ENCODE results near the gene ADAM12.

Gene ADAM12

DNA sequence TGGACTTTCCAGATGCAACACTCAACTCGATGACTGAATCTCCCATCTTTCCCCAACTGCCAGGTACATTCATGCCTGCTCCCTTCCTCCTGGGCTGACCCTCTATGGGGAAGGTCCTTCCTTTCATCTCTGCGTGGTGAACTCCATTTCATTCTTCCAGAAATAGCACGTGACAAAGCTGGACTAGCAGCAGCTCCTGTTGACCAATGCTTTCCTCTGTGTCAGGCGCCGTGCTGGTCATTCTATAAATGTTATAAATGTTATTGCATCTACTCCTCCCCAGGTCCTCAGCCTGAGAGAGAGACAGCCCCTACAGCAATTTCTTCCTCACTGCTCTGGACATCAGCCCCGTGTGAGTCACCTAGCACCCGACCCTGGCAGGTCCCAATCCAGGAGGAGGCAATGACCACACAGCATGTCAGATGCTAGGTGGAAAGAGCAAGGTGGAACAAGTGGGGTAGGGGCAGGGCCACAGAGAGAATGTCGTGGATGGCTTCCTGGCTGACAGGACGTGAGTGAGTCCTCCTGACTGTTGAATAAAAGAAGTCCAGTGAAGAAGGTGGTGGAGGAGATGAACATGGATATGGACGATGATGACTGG is 178.1 kb downstream of the ADAM12 start:
- DNase-seq (ENCODE audit: low read depth) = no peak

DNA sequence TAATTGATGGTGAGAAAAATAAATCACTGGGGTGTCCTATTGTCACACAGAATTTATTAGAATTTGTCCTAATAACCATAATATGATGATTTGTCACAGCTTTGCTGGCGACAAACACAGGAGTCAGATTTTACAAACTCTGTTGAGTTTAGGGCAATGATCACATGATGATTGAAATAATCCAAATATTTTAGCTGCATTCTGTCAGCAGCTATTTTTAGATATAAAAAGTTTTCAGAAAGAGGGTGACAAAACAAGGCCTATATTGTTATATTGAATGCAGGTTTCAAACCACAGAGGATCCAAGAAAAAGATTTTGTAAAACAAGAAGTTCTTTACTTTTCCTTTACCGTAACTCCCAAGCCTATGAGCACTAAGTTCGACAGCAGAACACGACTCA is 178.8 kb downstream of the ADAM12 start:
- DNase-seq (ENCODE audit: low read depth) = no peak

DNA sequence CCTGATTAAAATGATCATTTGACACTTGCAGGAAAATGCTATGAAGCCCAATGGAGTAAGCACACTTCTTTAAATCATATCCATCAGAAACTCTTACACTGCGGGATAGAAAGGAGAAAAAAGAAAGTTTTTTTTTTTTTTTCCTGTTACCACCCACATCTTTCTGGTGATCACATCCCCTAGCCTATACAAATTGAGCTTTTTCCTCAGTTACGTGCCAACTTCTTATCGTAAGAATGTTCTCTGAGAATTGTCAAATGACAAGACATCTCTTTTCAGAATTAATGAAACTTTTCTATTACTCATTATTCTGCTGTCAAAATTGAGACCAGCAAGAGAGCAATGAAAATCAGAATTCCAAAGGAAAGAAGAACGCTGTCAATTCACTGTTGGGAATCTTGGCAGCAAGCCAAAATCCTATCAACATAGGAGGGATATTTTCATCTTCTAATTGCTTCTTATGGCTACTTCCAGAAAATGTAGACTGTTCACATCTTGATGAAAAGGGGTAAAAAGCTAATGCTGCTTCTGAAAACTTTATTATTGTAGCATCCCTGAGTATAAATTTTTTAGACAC is 179.5 kb downstream of the ADAM12 start:
- DNase-seq (ENCODE audit: low read depth) = no peak

DNA sequence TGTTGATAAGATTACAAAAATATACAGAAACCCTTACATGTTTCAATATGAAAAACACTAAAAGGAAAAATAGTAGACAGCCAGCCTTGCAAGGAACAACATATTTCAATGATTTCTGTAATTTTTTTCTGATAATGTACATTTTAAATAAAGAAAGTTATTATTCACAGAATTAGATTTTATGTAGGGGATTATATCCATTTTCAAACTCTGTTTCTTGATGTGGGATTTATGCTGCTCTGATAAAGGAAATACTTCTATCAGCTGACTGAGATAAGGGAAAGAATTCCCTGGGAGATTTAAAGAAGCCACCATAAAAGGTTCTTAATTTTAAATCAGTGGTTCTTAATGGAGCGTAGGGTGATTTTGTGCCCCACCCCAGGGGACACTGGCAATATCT is 180.4 kb downstream of the ADAM12 start:
- DNase-seq (ENCODE audit: low read depth) = no peak

DNA sequence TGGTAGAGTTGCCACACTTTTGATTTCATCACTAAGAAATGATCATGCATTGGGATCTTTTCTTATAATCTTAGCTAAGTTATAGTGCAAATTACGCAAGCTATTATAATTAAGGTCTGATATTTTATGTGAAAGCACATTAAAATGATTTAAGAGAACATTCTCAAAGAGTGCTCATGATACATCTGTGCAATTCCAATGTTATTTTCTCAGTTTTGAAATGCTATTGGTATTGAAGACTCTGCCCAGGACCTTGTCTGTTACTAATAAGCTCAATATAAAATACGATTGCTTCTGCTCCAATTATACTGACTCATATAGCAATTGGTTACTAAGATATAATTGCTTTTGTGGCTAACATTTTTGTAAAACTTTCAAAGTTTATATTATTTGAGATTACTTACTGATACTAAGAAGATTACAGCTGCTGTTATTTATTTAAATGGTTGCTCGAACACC is 180.9 kb downstream of the ADAM12 start:
- DNase-seq (ENCODE audit: low read depth) = no peak

DNA sequence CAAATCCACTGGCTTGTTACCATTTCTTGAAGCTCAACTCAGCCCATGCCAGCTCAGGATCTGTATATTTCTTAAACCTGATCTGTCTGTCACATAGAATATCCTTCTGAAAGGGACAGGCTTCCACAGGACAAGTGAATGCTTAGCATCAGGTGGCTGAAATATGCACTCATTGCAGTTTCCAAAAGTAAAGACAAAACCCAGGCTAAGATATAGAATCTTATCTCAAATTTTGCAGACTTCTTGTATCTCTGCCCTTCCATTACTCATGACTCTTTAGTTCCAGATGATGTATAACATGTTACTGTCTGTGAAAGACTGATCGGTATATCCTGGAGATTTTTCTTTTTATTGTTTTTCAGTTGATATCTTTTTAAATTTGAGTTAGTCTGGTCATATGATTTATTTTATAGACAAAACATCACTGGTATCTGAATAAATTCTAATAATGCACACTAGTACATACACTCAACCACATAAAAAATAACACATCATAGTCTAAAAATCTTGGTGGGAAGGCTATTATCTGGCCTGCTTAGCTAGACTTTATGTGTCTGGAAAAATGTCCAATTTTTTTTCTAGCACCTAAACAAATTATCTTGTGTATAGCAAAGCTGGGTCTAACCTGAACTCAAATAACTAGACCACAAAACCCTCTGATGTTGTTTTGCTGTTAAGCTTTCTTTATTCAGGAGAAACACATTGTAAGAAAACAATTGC is 182.6 kb downstream of the ADAM12 start:
- DNase-seq (ENCODE audit: low read depth) = no peak

DNA sequence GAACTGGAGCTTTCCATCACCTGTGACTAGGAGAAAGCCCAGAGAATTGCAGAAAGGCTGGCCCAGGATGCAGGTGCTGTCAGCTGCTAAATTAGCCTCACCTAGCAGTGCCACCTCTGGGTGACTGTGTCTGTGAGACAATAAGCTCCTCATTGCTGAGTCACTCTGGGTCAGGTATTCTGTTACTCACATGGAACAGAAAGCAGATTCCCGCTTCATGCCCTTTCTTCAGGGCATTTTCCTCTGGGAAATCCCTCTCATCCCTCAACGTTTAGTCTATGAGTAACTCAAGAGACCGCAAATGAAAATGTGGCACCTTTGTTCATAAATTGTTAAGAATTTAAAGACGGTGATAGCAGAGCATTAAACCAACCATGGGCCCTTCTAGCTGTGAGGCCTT is 184.0 kb downstream of the ADAM12 start:
- DNase-seq (ENCODE audit: low read depth) = no peak

DNA sequence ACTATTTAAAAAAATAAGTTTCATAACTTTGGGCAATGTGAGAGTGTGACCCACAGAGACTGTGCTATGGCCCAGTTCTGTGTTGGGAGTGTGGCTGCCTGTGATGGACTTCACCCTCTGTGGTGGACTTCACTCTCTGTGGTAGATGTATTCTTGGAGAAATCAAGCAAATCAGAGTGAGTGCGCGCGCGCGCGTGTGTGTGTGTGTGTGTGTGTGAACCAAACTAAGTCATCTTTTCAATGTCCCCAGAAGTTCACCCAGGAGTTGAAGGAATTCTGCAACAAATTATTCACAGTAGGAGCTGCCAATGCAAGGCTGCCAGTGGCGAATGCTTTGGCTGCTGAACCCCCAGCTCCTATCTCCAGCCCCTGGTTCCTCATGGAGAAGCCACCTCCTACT is 184.5 kb downstream of the ADAM12 start:
- DNase-seq (ENCODE audit: low read depth) = no peak

DNA sequence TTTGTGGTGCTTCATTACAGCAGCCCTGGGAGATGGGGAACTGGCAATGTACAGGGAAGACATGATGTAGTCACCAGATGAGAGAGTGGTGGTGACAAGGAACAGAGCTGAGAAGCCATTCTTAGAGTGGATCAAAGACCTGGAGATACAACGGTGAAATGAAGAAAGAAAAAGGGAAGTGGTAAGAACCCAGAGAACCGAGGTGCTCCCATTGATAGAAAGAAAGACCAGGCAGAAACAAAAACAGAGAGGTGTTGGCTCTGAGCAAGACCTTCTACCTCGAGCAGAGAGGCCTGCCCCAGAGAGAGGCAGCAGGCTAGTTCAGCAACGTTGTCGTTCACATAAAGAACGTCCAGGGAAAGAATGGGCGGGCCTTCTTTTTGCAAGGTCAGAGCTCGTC is 186.7 kb downstream of the ADAM12 start:
- no peak for DNase-seq (ENCODE audit: low read depth)

DNA sequence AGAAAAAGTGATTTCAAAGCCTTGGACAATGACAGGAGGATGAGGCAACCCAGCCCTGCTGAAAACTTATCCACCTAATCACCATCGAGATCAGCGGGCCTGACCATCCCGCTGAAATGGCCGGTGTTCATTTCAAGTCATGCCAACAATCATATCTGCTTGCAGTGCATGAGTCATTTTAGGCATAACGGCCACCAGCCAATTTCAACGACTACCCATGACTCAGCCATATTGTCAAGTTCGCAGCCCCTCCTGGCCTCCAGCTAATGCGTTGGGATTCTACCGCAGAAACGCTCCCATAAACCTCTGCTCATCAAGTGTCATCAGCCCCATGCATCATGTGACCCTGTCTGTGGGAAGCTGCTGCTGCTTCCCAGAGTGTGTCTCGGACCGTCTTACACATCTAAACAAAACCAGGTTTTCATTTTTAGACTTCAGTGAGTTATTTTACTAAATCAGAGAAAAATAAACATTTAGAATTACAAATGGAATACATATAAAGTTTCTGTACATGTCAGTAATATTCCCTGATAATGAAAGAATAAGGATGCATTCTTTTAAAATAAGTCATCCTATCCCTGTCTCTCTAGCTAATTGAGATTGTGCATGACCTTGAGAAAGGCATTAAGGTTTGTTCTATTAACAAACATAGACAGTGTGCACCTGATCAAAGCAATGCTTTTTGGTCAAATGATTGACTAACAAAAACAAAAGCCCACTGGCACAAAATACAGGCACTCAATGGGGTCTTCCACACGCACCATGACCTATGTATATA is 188.9 kb downstream of the ADAM12 start:
- DNase-seq (ENCODE audit: low read depth) = no peak

DNA sequence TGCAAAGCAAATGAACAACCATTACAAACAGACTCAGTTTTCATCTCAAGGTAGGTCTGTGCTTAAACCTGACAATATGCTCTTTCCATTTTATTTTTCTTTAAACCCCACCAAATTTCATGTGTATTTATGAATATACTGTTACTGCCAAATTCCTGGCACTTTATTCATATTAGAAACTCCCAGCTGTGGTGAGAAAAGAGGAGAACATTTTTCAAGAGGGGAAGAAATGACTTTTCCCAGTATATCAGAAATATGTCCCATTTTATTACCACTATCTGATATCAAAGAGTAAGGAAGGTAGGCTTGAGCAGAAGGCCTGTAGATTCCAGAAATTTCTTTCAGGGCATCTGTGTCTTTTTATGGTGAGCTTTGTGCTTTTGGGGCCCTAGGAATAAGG is 189.6 kb downstream of the ADAM12 start:
- DNase-seq (ENCODE audit: low read depth) = no peak

DNA sequence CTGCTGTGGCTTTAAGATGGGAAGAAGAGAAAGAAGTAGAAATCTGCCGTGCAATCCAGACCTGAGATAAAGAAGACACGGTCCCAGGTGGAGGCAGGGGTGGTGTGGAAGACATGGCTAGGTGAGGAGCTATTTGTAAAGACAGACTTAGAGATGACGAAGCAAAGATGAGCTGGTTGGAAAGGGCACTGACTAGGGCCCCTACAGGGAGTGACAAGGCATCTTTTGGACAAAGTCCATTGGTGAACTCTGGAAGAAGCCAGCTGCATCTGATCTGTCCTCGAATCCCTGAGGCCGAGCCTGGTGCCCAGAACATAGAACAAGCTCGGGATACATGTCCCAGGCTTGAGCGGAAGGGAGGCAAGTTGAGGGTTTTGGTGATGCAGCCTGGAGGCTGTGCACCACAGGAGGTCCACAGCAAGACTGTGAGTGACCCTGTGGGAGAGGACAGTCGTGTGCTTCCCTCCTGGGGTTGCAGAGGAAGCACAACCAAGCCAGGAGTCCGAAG is 191.2 kb downstream of the ADAM12 start:
- DNase-seq (ENCODE audit: low read depth) = no peak

DNA sequence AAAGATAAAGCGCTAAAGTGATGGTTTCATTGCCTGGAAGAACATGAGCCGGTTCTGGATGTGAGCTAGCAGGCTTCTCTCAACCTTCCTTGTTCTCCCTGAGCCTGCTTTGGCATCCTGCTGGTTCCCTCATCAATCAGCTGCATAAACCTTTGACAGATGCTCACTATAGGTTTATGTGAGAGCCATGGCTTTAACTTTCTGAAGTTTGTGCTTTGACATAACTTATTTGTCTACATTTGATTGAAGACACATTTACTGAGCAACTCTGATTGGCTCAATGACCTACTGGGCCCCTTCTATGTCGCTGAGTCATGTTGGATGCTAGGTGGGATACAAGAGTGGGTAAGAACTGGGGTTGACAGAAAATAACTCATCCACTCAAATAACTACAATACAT is 192.0 kb downstream of the ADAM12 start:
- DNase-seq (ENCODE audit: low read depth) = no peak

DNA sequence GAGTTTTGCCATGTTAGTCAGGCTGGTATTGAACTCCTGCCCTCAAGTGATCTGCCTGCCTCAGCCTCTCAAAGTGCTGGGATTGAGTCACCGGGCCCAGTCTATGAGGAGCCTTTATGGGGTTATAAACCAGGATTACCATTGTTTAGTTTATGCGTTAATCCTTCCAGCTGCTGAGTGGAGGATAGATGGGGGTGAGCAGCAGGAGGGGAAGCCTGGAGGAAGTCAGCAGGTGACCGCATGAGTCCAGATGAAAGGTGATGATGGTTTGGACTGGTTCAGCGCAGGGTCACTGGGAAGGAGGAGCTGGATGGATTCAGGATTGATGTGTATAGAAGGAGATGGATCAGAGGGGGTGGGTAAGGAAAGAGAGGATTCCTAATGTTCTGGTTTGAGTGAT is 197.1 kb downstream of the ADAM12 start:
- no peak for DNase-seq (ENCODE audit: low read depth)

DNA sequence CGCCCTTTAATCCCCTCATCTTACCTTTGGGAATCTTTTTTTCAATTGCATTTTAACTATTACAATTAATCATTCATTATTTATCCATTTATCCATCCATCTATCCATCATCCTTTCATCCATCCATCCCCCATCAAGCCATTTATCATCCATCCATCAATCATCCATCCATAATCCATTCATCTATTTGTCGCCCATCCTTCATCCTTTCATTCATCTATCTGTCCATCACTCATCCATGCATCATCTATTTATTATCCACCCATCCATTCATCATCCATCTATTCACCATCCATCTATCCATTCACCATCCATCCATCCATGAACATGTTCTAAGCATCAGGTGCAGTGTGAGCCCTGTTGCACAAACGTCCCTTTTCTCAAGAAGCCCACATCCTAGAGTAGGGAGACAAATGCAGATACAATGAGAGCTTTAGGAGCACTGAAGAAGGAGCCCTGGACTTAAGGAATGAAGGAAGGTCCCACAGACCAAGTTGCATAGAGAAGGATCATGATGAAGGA is 199.5 kb downstream of the ADAM12 start:
- no peak for DNase-seq (ENCODE audit: low read depth)

DNA sequence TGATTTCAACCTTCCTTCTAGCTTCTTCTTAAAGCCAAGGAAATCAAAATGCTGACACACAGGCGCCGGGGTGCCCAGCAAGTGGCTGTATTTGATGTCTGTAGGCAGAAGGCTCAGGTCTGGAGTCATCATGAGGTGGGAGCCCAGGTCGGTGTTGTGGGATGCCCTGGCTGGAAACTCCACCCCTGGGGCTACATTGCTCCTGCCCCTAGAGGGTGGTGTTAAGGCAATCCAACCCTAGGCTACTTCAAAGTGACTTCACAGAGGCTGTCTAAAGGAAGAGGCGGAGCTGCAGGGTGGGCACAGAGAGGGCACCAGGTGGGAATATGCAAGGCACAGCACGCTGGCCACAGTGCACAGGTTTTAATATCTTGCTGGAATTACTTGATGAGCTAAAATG is 200.9 kb downstream of the ADAM12 start:
- DNase-seq (ENCODE audit: low read depth) = no peak

DNA sequence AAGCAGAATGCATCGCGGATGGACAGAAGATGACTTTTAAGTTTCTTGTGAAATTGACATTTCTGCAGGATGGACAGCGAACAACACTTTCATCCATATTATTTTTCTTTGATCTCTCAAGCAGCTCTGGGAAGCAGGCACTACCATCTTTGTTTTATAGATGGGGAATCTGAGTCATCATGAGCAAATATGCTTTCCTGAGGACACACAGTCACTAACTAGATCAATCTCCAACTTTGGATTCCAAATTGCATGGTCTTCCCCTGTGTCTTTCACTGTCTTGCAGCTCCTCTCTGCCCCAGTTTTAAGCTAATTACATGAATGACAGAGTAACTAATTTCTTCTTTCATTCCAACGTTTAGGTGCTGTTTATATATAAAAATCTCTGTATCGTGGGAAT is 201.5 kb downstream of the ADAM12 start:
- no peak for DNase-seq (ENCODE audit: low read depth)

DNA sequence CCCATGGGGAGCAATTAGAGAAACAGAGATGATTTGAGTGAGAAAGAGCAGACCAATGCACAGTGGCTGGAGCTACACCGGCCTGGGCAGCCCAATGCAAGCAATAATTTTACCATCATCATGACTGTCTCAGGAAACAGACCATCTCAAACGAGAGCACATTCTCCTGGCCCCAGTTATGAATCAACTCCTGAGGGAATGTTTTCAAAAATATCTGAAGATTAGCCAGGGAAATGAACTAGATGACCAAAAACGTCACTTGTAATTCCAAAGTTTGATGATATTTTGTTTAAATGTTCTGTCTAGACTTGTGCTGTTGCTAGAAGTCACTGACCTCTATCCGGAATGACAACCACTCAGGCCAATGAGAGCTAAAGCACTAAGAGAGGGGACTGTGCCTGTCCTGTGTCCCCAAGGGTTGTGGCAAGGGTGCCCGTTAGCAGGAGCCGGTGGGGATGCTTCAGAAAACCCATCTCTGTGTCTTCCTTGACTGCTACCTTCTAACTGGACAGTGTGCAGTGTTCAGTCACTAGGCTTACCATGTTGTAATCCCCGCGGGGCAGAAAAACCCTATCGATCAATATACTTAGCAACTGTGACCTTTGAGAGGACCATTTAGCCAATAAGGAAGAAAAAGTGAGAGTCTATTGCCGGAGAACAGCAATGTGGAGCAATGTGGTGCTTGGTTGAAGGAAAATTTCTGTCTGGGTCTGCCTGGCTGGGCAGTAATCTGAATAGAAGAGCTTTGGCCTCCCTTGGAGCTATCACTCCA is 202.4 kb downstream of the ADAM12 start:
- DNase-seq (ENCODE audit: low read depth) = no peak

DNA sequence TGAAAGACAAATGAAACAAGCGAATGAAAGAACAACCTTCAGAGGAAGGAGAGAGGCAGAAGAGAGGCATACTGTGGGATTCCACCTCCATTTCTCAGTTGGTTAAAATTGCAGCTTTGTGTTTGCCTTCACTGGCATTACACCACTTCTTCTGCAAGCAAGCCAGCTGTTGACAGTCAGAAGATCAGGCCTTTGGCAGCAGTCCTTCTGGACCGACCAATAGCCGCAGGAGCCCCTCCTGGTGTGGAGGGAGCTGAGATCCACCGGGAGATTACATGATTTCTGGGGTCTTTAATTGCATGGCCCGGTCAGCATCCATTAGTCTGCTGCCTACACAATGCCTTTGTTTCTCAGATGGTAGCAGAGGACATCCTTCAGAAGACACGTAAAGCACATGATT is 206.7 kb downstream of the ADAM12 start:
- no peak for DNase-seq (ENCODE audit: low read depth)

DNA sequence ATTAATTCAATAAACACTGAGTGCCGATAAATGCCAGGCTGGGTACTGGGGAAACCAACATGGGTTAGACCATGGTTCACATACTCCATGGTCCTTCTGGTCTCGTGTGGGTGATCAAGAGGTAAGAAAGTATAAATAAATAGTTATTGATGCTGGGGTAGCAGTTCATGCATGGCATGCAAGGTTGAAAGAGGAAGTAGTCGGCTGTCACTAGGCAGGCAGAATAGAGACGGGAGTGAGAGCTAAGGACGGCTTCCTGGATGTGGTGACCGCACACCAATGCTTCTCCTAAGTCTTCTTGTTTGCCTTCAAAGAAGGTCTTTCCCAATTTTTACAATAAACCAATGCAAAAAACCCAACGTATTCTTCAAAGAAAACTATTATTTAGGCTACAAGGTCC is 208.6 kb downstream of the ADAM12 start:
- DNase-seq (ENCODE audit: low read depth) = no peak

DNA sequence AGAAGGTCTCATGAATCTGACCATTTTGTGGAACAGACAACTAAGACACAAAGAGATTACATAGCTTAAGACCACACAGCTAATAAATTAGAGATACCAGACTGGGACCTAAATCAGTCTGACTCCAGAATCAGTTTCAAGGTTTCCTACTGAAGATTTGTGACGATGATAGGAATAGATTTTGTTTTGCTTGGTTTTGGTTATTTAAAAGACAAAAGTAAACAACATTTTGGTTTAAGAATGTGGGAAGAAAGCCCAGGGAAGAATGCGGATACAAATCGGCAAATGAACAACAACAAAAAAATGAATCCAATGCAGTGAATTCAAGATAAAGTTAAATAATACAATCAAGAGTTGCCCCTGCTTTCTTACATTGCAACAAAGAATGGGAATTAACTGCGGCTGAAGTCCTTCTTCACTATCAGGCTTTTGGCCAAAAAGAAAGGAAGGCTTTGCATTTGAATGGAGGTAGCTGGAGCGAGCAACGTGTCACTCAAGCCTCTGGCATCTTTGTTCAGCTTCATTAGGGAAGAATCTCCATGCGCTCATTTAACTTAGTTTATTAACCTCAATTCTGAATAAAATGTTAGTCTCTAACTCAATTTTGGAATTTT is 210.8 kb downstream of the ADAM12 start:
- DNase-seq (ENCODE audit: low read depth) = no peak

Measured in activated T-helper 9 cell treated with anti-CD3 and anti-CD28 coated beads, Interleukin-2, amount 50 U/mL, for 16 hours (primary cell).